HCT116 (cell line): ENCODE measurements around the gene HYOU1. TPM values are rescaled to one million over a fixed set of nuclear protein-coding genes. Genes with fewer than 3 reads are reported as not detected.

Experiments
- ATAC-seq: fragments of 200-7000 bp; cut with Tn5 transposase; 2 replicates; pipeline ENCODE4 v1.9.1; 2020; ENCODE audit warnings: mild to moderate bottlenecking, moderate library complexity
- BruUV-seq: library from RNA; stranded (reverse); fragments of 400-500 nt; replicated peaks from 2 replicates; lab custom pipeline; 2021; lab: Mats Ljungman, UMichigan
- CTCF ChIA-PET: fragments of 300-600 bp; sonication (Branson Sonifier 250); formaldehyde crosslinking; loops from one replicate; lab custom pipeline; 2021; ENCODE audit warnings: antibody characterized with exemption; lab: Charles Lee
- POLR2A ChIA-PET: fragments of 300-600, 350-600 bp; sonication (Branson Sonifier 250); formaldehyde crosslinking; loops from one replicate; lab custom pipeline; 2021; ENCODE audit warnings: antibody characterized with exemption; lab: Charles Lee
- RAD21 ChIA-PET, 2 experiments: fragments of 300-600 bp; sonication (Branson Sonifier 250); formaldehyde crosslinking; loops; one replicate each; lab custom pipeline; 2023; ENCODE audit warnings: low total read pairs in 2 of 2; ENCODE audit not compliant: uncharacterized antibody in 2 of 2, unreplicated experiment in 2 of 2, low non-redundant PET in 1 of 2; lab: Charles Lee
- DNase-seq: peaks from one replicate; pipeline ENCODE4 v3.0.0-alpha.2; 2010; ENCODE audit warnings: low read depth, low spot score
- H2AFZ ChIP-seq: fragments of 200-600 bp; shearing (Covaris generic), sonication (generic); 2 replicates; pipeline ENCODE4 v1.6.1; 2017; ENCODE audit warnings: low read depth, mixed run types, mixed read lengths, antibody characterized with exemption, low read length; ENCODE audit not compliant: poor library complexity, severe bottlenecking
- H3K27ac ChIP-seq: 2 replicates; pipeline ENCODE4 v1.5.1; 2012; ENCODE audit warnings: low read depth, low read length
- H3K27me3 ChIP-seq: fragments of 200-600 bp; sonication (generic); 2 replicates; pipeline ENCODE4 v1.6.1; 2016; ENCODE audit warnings: mixed run types, low read length, mixed read lengths; ENCODE audit not compliant: insufficient read depth
- H3K36me3 ChIP-seq, 2 experiments: fragments of 200-500 bp in 1 of 2; fragments of 200-600 bp in 1 of 2; sonication (Bioruptor generic) in 1 of 2; sonication (generic) in 1 of 2; 2 replicates each; pipeline versions ENCODE4 v1.5.1 to v1.6.1; 2014 to 2016; ENCODE audit warnings: low read length in 2 of 2, inconsistent platforms in 1 of 2, mixed read lengths in 1 of 2, mixed run types in 1 of 2; ENCODE audit not compliant: insufficient read depth in 2 of 2, control insufficient read depth in 1 of 2
- H3K4me1 ChIP-seq, 2 experiments: fragments of 200-600 bp in 1 of 2; sonication (generic) in 1 of 2; 2 replicates each; pipeline versions ENCODE4 v1.5.1 to v1.6.1; 2012 to 2017; ENCODE audit warnings: low read length in 2 of 2, inconsistent platforms in 1 of 2, mild to moderate bottlenecking in 1 of 2, mixed read lengths in 1 of 2, mixed run types in 1 of 2, moderate library complexity in 1 of 2; ENCODE audit not compliant: insufficient read depth in 2 of 2, control insufficient read depth in 1 of 2
- H3K4me2 ChIP-seq: fragments of 200-600 bp; sonication (generic); 2 replicates; pipeline ENCODE4 v1.6.1; 2017; ENCODE audit warnings: mixed run types, low read length, mixed read lengths
- H3K4me3 ChIP-seq, 2 experiments: fragments of 200-600 bp in 1 of 2; sonication (generic) in 1 of 2; replicated peaks in 1 of 2; 2 replicates each; pipeline ENCODE4 v1.5.1; 2011 to 2016; ENCODE audit warnings: low read length in 2 of 2, control low read depth in 1 of 2, low read depth in 1 of 2, mild to moderate bottlenecking in 1 of 2, mixed read lengths in 1 of 2, mixed run types in 1 of 2
- H3K79me2 ChIP-seq: fragments of 200-600 bp; sonication (generic); 2 replicates; pipeline ENCODE4 v1.6.1; 2017; ENCODE audit warnings: mild to moderate bottlenecking, mixed run types, low read length, moderate library complexity, mixed read lengths; ENCODE audit not compliant: insufficient read depth
- H3K9ac ChIP-seq: fragments of 200-600 bp; sonication (generic); 2 replicates; pipeline ENCODE4 v1.6.1; 2016; ENCODE audit warnings: low read length, mixed read lengths
- H3K9me2 ChIP-seq: fragments of 200-600 bp; sonication (generic), shearing (Covaris generic); 2 replicates; pipeline ENCODE4 v1.6.1; 2017; ENCODE audit warnings: mixed run types, mild to moderate bottlenecking, moderate library complexity; ENCODE audit not compliant: insufficient read depth
- H3K9me3 ChIP-seq, 2 experiments: fragments of 200-500 bp in 1 of 2; fragments of 200-600 bp in 1 of 2; sonication (Bioruptor generic) in 1 of 2; sonication (generic) in 1 of 2; 2 replicates each; pipeline ENCODE4 v1.6.1; 2014 to 2017; ENCODE audit warnings: low read length in 2 of 2, mixed read lengths in 2 of 2, inconsistent platforms in 1 of 2, low read depth in 1 of 2, mild to moderate bottlenecking in 1 of 2, mixed run types in 1 of 2, moderate library complexity in 1 of 2; ENCODE audit not compliant: control insufficient read depth in 1 of 2, insufficient read depth in 1 of 2
- H4K20me1 ChIP-seq: fragments of 200-600 bp; sonication (generic), shearing (Covaris generic); 2 replicates; pipeline ENCODE4 v1.6.1; 2017; ENCODE audit warnings: mixed run types, mild to moderate bottlenecking, moderate library complexity; ENCODE audit not compliant: insufficient read depth
- SIN3A ChIP-seq: IDR thresholded peaks from 2 replicates; pipeline ENCODE4 v1.6.1; 2012; ENCODE audit warnings: low read depth
- SRF ChIP-seq: IDR thresholded peaks from 2 replicates; pipeline ENCODE4 v1.6.1; 2012; ENCODE audit warnings: low read depth
- ZFX ChIP-seq: fragments of 450-650 bp; IDR thresholded peaks from 2 replicates; pipeline ENCODE4 v1.6.1; 2017
- intact Hi-C: fragments of 100-400 bp; cut with micrococcal nuclease; formaldehyde crosslinking; loops from 2 replicates; pipeline ENCODE4 v1.10.0; 2022
- total RNA-seq: library from RNA; stranded (reverse); gene quantifications from one replicate; pipeline ENCODE4 v1.2.1, GENCODE V29; 2021; ENCODE audit not compliant: unreplicated experiment
- TF ChIP-seq, protein P1 (sequence below): IDR thresholded peaks from 2 replicates; pipeline ENCODE4 v1.6.1; 2012
- TF ChIP-seq, protein P2 (sequence below): IDR thresholded peaks from 2 replicates; pipeline ENCODE4 v1.6.1; 2012
- TF ChIP-seq, protein P3 (sequence below), 3 experiments: fragments of 200-600 bp in 1 of 3; sonication (generic) in 1 of 3; IDR thresholded peaks in 2 of 3; conservative IDR thresholded peaks in 1 of 3; 2 replicates each; pipeline ENCODE4 v1.5.1; 2012 to 2017; ENCODE audit warnings: low read depth in 2 of 3, low read length in 2 of 3, antibody characterized with exemption in 1 of 3, borderline replicate concordance in 1 of 3, control low read depth in 1 of 3, mild to moderate bottlenecking in 1 of 3, mixed read lengths in 1 of 3, mixed run types in 1 of 3, moderate library complexity in 1 of 3; ENCODE audit not compliant: insufficient read depth in 1 of 3

HYOU1 gene
- total RNA-seq, 1 experiment from 2014 or later: 181 TPM

DNA sequence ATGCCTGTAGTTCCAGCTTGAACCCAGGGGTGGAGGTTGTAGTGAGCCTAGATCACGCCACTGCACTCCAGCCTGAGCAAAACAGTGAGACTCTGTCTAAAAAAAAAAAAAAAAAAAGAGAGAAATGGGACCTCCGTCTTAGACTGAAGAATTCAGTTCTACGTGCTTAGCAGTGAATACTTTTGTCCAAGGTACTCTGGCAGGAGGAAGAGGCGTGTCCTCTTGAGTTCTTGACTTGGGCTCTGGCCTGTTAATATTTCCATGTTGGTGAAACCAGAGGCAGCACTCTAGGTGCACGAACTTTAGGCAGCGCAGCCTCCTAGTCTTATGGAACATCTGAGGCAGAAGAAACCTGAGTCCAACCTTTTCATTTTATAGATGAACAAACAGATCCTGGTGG is 30.1 kb upstream of the HYOU1 start (continued):
- TF ChIP-seq, protein P1, sequence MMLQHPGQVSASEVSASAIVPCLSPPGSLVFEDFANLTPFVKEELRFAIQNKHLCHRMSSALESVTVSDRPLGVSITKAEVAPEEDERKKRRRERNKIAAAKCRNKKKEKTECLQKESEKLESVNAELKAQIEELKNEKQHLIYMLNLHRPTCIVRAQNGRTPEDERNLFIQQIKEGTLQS: no peak
- TF ChIP-seq, protein P2, sequence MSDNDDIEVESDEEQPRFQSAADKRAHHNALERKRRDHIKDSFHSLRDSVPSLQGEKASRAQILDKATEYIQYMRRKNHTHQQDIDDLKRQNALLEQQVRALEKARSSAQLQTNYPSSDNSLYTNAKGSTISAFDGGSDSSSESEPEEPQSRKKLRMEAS: no peak
- TF ChIP-seq SRF (no peak), SIN3A (no peak)

DNA sequence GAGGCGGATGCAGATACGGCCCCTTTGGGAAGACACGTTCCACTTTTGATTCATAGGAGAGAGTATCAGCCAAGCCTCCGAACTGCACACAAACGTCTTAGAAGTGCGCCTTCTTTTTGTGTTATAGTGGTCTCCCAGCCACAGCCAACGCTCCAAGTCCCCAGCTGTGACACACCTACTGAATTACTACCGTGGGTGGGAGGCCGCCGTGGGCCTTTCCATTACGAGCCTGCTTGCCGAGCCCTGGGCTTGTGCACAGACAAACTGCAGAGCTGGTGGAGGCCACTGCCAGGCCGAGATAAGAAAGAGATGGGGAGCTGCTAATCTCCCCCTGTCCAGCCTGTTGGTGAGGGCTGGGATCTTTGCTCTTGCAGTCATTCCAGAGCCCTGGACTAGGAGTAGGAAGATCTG is 28.4 kb upstream of the HYOU1 start:
- BruUV-seq: TSS peak; percentile 87
- H3K4me1 ChIP-seq: peaks cover 25 to 37% of the 10 kb centered on the region in 2 experiments
- peaks cover 0 to 3% of the 10 kb centered on the region in 2 experiments; a peak in 1 of 4 replicates for H3K36me3 ChIP-seq
- no peak for DNase-seq
- no peaks in the 10 kb centered on the region for H3K9me2 ChIP-seq
- peak; percentile 41; the same call in 1 of the 2 replicates for TF ChIP-seq ZFX
- TF ChIP-seq, protein P3, sequence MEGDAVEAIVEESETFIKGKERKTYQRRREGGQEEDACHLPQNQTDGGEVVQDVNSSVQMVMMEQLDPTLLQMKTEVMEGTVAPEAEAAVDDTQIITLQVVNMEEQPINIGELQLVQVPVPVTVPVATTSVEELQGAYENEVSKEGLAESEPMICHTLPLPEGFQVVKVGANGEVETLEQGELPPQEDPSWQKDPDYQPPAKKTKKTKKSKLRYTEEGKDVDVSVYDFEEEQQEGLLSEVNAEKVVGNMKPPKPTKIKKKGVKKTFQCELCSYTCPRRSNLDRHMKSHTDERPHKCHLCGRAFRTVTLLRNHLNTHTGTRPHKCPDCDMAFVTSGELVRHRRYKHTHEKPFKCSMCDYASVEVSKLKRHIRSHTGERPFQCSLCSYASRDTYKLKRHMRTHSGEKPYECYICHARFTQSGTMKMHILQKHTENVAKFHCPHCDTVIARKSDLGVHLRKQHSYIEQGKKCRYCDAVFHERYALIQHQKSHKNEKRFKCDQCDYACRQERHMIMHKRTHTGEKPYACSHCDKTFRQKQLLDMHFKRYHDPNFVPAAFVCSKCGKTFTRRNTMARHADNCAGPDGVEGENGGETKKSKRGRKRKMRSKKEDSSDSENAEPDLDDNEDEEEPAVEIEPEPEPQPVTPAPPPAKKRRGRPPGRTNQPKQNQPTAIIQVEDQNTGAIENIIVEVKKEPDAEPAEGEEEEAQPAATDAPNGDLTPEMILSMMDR (IDR thresholded peaks at IDR 0.05 in 2 of 3, conservative IDR thresholded peaks at IDR 0.05 in 1 of 3; ENCODE audit: borderline replicate concordance in 1 of 3, insufficient read depth in 1 of 3, low read depth in 2 of 3, low read length in 2 of 3): no peak
- peak overlapping the region; percentile 90 for H3K9ac ChIP-seq
- no peaks in the 10 kb centered on the region for H3K27me3 ChIP-seq
- H3K27ac ChIP-seq: peak overlapping the region; percentile 89
- ChIA-PET RAD21 (interaction anchor here in 1 of 2 experiments (0.8 kb wide), 2 partner anchors 10 to 17 kb away, joined by 6 to 7 read pairs; partner anchors contain the start of gene DPAGT1), POLR2A (interaction anchor here (0.5 to 3.0 kb wide), 17 partner anchors 7 to 959 kb away, joined by 3 to 27 read pairs (median 4); partner anchors contain the start of genes ABCG4, DPAGT1, HINFP and VPS11), CTCF (interaction anchor here (0.6 to 2.6 kb wide), 6 partner anchors 9 to 253 kb away, joined by 3 to 20 read pairs (median 4); partner anchors contain the start of genes HINFP and VPS11)
- H3K9me3 ChIP-seq: no peaks in the 10 kb centered on the region
- H3K4me3 ChIP-seq: peak overlapping the region; percentile 72 to 90
- H4K20me1 ChIP-seq: no peaks in the 10 kb centered on the region
- intact Hi-C loops: no loop called here
- peak overlapping the region; percentile 81 for H3K4me2 ChIP-seq
- peaks cover 24% of the 10 kb centered on the region for H3K79me2 ChIP-seq
- peak; percentile 28 for ATAC-seq
- no peak overlapping the region for H2AFZ ChIP-seq
